SK-N-SH (cell line): Measurements from ENCODE around the gene PRR9.

Experiments used
- CTCF ChIP-seq: fragments of 200-600 bp; sonication (generic); IDR thresholded peaks from 2 replicates; pipeline ENCODE4 v1.6.1; 2017; ENCODE audit warnings: antibody characterized with exemption, mild to moderate bottlenecking, moderate library complexity
- EP300 ChIP-seq, 2 experiments: IDR thresholded peaks; 2 replicates each; pipeline versions ENCODE4 v1.4.0 to v1.6.1; 2012; ENCODE audit warnings: borderline replicate concordance in 1 of 2, low read depth in 1 of 2, low read length in 1 of 2
- MAX ChIP-seq: IDR thresholded peaks from 2 replicates; pipeline ENCODE4 v1.4.0; 2012; ENCODE audit warnings: low read depth
- NFIC ChIP-seq: IDR thresholded peaks from 2 replicates; pipeline ENCODE4 v1.4.0; 2012; ENCODE audit warnings: borderline replicate concordance
- POLR2AphosphoS5 ChIP-seq: IDR thresholded peaks from 2 replicates; pipeline ENCODE4 v1.6.1; 2012; ENCODE audit warnings: low read depth, low read length
- RCOR1 ChIP-seq: fragments of 150-350 bp; IDR thresholded peaks from 2 replicates; pipeline ENCODE4 v1.6.1; 2017; ENCODE audit warnings: antibody characterized with exemption, low read length
- RFX5 ChIP-seq: IDR thresholded peaks from 2 replicates; pipeline ENCODE4 v1.6.1; 2012; ENCODE audit warnings: mild to moderate bottlenecking, improper control_type of control experiment, low read length
- SMC3 ChIP-seq: IDR thresholded peaks from 2 replicates; pipeline ENCODE4 v1.6.1; 2012; ENCODE audit warnings: low read depth, low read length, improper control_type of control experiment
- USF2 ChIP-seq: fragments of 150-350 bp; IDR thresholded peaks from 2 replicates; pipeline ENCODE4 v1.6.1; 2017; ENCODE audit warnings: antibody characterized with exemption, low read length, low read depth, borderline replicate concordance
- YY1 ChIP-seq: IDR thresholded peaks from 2 replicates; pipeline ENCODE4 v1.4.0; 2012; ENCODE audit warnings: low read depth, mild to moderate bottlenecking

- TF ChIP-seq CTCF = no peak
- TF ChIP-seq USF2 = no peak
- TF ChIP-seq NFIC = no peak
- TF ChIP-seq EP300 (IDR thresholded peaks at IDR 0.05; ENCODE audit: borderline replicate concordance in 1 of 2, low read depth in 1 of 2, low read length in 1 of 2) = no peak
- no peak for TF ChIP-seq MAX
- no peak for TF ChIP-seq RFX5
- TF ChIP-seq POLR2AphosphoS5 = no peak
- no peak for TF ChIP-seq SMC3
- no peak for TF ChIP-seq RCOR1
- no peak for TF ChIP-seq YY1
These were observed 5.2 kb upstream of the PRR9 start for GRCh38 chr1:153212201-153212600.
